GM19328 (cell line): ENCODE results near the gene PACRG.
A peak's percentile ranks its signal among the peaks of the same experiment; 100 is the strongest.

ENCODE experiments used
- ATAC-seq: cut with Tn5 transposase; IDR thresholded peaks from one replicate; pipeline ENCODE4 v1.9.1; 2021; ENCODE audit warnings: mild to moderate bottlenecking, moderate library complexity; ENCODE audit not compliant: unreplicated experiment

PACRG gene

DNA sequence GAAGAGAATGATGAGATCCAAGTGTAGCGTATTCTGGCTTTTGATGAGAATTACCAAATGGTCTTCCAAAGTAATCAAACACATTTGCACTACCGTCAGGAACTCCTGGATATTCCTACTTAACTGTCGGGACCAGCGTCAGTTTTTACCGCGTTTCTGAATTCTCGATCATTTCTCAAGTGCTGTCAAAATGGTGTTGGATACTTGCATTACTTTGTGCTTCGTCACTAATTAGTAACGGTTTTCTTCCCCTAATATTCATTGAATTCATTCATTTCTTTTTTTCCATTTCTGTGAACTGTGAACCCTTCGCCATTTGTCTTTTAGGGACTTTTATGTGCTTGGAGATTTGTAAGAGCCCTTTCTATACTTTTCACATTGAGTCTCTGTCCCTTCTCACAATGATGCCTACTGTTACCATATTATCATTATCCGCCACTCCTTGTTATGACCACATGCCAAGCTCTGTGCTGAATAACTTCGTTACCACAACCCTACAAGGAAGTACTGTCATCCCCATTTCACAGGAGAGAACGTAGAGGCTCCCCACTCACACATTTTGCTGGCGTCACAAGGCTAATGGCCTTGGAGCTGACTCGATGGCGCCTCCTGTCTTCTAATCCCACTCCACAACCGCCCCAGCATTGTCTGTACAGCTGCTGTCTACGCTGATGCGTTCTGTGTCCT lies 612.6 kb downstream of the PACRG start:
- no peak for ATAC-seq

- no peak for ATAC-seq
These were observed 613.7 kb downstream of the PACRG start for GRCh38 chr6:163341224-163342061.

DNA sequence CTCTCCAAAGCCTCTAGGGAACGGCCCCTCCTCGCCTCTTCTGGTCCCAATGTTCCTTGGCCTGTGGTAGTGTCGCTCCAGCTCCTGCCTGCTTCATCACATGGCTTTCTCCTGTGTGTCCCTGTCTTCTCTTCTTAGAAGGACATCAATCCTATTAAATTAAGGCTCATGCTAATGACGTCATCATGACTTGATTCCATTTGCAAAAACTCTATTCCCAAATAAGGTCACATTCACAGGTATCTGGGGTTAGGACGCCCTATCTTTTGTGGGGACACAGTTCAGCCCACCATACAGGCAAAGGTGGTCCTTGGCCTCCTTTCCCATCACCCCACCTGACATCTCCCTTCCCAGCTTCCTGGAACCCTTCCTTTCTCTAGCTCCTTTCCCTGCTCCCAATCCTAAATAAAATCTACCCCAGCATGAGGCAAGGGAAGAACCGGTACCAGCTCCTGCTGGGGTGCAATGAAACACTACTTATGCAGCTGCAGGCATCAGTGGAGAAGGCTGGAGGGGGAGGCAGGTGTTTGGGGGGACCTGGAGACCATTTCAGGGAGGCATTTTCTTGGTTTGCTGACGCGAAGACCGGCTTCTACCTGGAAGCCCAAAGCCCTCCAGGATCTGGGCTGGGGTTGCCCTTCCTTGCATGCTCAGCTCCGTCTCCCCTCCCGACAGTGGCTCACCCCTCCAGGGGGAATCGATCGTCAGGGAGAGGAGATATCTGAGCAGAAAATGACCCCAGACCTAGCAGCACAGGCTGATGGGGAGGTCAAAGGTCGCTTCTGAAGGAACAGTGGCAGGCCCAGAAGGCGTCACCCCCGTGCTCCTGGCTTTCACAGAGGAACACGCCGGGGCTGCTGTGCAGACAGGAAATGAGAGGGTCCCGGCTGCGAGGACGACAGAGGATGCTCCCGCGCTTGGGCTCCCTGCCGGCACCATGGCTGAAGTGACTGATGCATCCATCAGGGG lies 615.1 kb downstream of the PACRG start:
- ATAC-seq, result no peak

DNA sequence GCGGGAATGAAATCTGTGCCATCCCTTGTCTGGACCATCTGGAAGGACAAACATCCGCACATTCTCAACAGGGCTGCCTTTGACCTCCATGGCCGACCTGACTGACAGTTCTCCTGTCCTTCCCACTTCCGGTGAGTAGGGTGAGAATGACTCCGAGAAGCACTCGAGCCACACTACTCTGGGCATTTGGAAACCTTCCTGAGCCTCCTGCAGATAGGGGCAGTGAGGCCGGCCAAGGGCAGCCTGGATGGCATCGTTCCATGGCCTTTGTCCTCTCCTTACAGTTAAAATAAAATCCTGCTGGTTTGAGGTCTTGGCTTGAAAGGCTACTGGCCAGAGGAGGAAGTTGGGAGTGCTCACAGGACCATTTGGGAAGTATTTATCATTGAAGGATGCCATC lies 615.8 kb downstream of the PACRG start:
- ATAC-seq, result no peak

GRCh38 chr6:163344411-163344810 lies 616.6 kb downstream of the PACRG start:
- ATAC-seq, result no peak

DNA sequence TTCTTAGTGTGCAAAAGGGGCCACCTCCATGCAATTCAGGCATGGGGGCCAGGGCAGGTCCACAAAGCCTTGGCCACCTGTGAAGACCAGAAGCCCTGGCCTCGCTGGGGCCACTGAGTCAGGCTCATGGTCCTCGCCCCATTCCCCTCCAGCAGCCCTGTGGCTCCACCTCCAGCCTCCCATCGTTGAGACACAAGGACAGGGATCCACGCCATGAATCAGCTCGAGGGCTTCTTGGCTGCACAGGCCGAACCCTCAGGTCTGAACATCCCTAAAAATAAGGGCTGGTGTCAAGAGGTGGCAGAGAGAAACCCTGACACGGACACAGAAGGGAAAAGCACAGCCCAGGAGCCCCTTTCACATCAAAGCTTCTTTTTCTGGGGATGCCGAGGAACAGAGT lies 618.2 kb downstream of the PACRG start:
- ATAC-seq, result no peak

DNA sequence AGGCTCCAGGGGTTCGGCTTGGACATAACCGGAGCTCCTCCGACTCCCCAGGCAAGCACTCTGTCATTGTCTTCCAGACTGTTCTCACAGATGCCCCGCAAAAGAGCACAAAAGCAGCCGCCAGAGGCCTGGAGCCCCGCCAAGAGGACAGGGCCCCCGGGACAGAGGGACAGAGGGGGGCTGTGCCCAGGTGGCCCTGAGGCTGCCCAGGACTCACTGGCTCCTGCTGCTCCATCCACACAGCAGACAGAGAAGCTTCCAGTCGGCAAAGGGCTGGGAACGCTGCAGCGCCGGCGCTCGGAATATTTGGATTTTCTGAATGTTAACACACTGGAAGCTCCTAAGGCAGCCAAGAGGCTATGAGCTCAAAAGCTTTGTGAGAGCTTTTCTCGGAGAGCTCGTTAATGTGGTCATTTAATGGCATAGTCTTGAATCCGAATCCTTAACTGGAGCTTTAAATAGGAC lies 618.8 kb downstream of the PACRG start:
- ATAC-seq, result no peak

GRCh38 chr6:163347021-163347446 lies 619.3 kb downstream of the PACRG start:
- ATAC-seq, result no peak

GRCh38 chr6:163348789-163349680 lies 621.3 kb downstream of the PACRG start:
- no peak for ATAC-seq

DNA sequence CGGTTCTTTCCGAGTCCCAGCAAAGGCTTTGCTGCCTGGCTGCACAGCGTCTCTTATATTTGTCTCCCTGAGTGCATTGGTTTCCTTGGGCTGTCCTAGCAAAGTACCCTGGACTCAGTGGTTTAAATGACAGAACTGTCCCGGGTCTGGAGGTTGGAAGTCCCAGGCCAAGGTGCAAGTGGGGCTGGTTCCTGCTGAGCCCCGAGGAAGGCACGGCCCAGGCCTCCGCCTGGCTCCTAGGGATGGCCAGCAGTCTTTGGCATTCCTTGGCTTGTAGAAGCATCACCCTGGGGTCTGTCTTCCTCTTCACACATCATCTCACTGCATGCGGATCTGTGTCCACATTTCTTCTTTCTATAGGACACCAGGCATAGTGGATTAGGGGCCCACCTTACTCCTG lies 621.9 kb downstream of the PACRG start:
- ATAC-seq, result no peak

DNA sequence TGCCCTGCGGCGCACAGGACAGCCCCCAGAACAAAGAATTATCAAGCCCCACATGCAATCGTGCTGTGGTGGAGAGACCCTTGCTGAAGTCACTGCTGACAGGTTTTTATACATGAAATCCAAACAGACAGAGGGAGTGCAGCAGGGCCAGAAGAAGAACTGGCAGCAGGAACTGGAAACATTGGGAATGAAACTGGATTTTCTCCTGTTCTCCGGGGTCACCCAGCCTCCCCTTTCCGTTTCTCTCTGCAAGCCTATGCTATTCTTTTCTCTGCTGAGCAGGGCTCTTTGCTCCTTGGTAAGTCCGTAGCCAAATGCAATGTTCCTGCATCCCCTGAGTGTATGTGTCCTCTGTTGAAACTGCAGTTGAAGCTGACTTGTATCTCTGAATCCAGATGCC lies 623.2 kb downstream of the PACRG start:
- no peak for ATAC-seq

DNA sequence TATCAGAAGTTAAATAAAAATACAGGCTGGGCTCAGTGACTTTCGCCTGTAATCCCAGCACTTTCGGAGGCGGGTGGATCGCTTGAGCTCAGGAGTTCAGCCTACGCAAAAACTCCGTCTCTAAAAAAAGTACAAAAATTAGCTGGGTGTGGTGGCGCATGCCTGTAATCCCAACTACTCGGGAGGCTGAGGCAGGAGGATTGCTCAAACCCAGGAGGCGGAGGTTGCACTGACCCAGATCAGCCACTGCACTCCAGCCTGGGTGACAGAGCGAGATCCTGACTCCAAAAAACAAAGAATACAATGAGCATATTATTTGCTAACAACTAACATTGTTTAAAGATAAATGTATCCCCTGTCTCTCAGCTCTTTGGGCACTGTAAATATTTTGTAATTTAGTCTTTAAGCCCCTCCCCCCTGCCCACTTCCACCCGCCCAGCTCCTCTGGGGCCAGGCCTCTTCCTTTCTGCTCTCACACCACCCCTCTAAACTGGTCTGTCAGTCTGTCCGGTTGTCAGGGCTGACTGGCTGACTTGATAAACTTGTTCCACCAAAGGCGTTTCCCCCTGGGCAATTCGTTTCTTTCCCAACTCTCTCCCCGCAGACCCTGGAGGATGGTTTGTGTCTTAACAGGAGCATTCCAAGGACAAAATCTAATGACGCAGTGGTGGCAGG lies 624.4 kb downstream of the PACRG start:
- ATAC-seq, result no peak

DNA sequence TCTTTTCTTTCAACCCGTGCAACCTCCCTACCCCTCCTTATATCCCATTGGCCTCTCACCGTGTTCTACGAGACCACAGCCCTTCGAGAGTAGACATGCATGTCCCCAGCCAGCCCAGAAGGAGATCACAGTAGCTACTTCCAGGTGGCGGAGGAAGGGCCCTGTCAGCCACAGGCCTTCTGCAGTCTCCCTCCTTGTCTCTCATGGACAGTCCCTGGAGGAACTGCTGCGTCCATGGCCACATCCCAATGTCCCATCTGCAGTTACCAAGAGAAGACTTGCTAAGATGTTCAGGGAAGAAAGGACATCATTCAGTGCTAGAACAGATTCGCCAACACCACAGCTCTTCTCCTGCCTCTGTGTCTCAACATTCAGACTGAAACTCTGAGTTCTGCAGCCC lies 625.2 kb downstream of the PACRG start:
- ATAC-seq, result no peak

DNA sequence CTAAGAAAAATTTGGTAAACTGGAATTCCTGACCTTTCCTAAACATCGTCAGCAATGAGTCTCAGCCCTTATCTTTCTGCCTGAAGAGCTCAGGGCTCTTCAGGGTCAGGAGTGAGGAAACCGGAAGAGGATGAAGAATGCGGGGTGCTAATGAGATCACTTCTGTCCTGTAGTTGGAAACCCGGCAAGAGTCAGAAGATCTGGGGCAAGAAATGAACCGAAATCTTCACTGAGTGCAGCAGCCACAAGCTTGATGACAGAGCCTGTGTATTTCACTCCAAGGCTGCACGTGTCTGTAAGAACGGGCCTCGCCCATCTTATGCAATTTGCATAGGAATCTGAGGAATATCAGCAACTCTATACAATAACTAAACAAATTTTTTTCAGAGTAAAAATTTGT lies 626.3 kb downstream of the PACRG start:
- no peak for ATAC-seq

DNA sequence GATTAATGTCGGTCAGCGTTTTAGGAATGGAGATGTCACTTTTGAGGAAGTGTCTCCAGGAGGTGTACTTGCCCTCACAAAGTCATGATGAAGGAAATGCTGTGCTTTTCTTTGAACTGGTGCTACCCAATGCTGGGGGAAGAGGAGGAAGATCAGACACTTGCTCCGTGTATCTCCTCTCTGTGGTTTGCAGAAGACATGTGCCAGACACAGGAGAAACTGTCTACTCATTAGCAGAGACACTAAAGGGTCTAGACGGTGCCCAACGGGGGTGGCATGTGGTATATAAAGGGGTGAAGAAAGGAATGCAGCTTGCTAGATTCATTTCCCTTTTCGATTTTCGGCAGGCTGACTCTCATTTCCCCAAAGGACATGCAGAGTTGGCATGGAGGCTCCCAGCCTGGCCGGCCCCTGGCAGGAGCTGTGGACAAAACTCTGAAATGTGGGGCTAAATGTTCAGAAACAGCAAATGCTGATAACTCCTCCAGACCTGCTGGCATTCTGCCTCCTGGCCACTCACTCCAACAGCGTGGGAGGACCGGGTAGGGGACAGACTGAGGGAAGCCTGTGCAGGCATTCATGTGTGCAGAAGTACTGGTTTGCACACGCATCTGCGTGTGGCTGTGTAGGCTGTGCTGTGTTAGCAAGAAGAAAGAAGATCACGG lies 627.1 kb downstream of the PACRG start:
- peak; percentile 71 for ATAC-seq

DNA sequence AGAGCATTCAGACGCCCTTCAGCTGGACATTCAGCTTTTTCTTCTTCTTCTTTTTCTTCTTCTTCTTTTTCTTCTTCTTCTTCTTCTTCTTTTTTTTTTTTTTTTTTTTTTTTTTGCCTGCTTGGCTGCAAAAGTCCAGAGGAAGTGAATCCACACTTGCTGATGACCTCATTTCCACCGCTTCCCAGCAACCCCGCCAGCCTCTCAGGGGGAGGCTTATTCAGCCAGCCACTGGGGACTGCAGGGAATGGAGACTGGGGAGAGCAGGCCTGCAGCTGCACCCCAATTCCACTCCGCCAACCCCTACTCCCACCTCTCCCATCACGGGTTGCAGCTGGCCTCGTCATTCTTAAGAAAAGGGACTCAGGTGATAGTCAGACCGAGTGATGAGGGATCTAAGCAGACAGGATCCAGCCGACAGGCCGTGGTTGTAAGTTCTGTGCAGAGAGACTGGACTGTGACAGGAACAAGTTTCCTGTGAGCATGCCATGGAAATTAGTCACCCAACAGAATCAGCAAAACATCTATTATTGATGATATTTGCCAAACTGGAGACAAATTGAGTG lies 627.7 kb downstream of the PACRG start:
- ATAC-seq, result peak; percentile 15

DNA sequence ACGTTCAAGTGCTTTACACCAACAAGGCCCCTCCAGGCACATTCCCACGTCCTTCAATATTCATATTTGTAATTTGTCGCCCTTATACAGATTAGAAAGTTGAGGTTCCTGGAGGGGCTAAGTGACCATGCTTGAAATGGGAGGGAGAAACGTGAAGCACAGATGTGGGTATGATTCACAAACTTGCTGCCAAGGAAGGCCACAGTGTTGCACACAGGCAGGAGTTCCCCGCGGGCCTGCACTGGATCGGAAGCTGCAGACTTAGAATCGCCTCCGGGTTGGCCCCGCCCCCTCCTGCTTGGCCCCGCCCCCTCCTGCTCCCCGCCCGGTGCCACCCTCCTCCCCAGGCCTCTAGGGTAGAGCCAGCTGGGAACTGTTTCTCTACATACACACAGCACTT lies 628.5 kb downstream of the PACRG start:
- ATAC-seq, result no peak

DNA sequence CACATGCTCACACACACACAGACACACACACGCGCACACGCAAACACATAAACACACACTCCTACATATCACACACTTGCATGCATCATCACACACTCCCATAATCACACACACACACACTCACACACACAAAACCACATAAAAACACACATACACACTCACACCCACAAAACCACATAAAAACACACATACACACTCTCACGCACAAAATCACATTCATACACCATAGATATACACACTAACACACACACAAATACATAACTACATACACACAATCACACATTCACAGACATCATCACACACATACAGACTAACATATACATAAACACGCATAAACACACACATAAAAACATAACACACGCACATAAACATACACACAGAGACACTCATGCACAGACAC lies 629.0 kb downstream of the PACRG start:
- ATAC-seq, result no peak

DNA sequence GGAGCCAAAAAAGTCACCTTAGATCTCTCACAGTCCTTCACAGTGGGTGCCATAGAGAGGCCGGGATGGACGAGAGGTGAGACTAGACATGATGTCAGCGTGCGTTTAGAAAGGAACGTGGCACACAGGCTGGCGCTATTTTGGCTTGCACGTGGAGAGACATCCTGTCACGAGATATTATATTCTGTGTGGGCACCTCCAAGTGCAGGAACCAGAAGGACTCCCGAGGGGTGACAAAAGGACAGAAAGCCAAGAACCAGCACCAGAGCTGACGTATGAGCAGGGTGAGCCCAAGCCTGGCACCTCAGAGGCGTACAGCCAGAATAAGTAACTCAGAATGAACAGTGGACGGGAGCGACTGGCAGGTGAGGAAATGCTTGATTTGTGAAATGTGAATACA lies 636.9 kb downstream of the PACRG start:
- ATAC-seq, result no peak
